Germinal center (tissue), 1 donor: ENCODE measurements around the gene RMC1.
"Not testable (repeated sequence)": the region's sequence is repeated elsewhere in the genome, so short reads cannot be mapped to it uniquely, and the experiment has no call there.

Source experiments
- DNase-seq: peaks from one replicate; pipeline ENCODE4 v3.0.0; 2012; ENCODE audit warnings: mixed read lengths, low spot score

The RMC1 gene

DNA sequence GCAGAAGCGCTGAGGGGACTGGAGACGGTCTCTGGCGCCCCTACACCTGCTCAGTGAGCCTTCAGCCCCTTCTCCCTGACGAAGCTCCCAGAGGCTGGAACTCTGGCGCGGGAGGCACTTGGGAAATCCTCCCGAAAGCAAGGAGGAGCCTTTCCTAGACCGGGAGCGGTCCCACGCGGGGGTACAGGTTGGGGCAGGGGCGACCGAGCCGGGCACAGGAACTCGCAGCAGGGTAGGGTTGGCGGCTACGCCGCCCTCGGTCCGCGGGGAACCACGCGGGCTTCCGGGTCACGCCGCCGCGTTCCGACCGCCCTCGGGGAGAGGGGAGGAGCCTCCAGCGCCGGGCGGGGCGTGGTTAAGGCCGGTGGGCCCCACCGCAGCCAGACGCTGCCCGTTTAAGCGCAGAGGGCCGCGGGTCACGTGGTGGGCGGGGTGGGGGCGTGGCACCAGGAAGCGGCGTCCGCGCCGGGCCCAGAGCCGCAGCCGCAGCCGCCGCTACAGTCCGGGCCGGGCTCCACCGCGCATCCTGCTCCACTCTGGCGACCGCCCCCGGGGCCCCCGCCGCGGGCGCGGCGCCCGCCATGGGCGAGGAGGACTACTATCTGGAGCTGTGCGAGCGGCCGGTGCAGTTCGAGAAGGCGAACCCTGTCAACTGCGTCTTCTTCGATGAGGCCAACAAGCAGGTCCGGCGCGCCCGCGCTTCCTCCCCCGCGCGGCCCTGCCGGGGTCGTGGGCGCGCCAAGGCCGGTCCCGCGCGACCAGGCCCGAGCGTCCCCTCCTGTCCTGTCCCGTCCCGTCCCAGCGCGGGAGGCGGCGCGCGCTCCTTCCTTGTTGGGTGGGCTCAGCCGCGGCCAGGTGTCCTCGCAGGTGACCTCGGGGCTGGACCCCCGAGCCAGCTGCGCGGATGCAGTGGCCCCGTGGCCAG, at the start of gene RMC1:
Gene RMC1 (plus strand): TSS at position 474 of the 925 bp plus-strand sequence. CDS start 108 bp downstream, at position 582.
- DNase-seq = peak; percentile 96

DNA sequence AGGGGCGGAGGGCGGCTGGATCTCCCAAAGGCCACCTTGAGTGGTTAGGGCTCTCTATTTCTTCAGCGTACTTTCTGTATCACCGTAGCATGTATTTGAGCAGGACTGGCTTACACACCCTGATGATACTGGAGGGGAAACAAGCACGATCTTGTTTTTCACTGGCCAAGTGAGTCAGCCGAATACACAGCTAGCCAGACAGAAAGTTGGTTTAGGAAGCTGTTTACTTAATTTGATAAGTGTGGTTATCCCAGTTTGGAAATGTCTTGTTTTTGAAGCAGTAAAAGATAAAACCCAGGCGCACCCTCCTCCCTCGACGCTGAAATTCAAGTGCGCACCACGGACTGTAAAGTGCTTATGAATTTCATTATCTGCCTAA, 49.6 kb upstream of the RMC1 start:
- DNase-seq = no peak

DNA sequence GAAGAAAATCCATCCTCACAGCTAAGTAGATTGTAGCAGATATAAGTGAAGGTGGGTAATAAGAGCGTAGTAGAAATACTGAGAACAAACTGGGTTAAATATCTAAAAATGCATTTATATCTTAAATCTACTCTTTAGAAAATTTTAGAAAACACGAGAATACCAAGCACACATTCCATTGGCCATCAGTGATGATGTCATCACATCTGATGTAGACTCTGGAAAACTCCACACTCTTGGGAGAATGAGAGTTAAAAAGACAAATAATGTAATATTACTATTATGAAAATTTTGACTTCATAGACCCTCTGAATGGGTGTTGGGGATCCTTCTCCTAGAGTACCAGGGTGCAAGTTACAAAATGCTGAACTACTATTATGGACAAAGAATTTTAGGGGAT, 46.5 kb upstream of the RMC1 start:
- no peak for DNase-seq

DNA sequence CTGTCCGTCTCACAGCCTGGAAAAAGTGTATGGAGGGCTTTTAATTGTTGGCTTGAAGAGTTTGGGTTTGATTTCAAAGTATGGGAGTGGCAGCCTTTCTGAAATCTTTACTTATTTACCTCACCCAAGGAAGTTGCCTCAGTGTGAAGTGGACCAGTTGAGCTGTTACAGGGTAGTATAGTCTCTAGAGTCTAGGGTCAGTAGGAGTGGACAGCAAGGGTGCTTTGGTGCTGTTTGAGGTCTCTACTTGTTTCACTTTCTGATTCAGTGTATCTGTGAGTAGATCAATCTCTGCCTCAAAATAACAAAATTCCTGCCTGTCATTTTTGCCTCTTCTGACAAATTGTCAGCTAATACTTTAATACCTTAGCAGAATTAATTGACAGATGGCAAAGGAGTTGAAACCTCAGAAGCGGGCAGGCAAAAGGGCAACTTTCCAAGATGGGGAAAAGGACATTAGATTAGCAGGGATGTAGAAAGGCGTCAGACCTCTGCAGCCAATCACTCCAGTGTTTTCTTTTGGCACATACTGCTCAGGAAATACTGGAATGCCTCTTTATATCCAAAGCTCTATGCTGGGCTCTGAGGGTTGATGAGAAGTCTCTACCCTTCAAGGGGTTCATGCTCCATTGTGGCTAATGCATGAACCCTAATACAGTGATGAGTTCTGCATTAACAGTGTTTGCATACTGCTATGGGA, 44.3 kb upstream of the RMC1 start:
- DNase-seq = no peak

DNA sequence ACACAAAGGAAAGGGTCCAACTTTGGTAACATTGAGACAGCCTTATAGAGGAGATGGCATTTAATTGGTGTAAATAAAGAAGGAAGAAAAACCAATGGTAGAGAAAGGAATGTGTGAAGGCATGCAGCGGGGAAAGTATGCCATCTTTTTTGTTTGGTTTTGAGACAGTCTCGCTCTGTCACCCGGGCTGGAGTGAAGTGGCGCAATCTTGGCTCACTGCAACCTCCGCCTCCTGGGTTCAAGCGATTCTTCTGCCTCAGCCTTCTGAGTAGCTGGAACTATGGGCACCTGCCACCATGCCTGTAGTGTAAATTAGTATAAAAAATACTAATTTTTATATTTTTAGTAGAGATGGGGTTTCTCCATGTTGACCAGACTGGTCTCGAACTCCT, 43.8 kb upstream of the RMC1 start:
- DNase-seq = no peak

DNA sequence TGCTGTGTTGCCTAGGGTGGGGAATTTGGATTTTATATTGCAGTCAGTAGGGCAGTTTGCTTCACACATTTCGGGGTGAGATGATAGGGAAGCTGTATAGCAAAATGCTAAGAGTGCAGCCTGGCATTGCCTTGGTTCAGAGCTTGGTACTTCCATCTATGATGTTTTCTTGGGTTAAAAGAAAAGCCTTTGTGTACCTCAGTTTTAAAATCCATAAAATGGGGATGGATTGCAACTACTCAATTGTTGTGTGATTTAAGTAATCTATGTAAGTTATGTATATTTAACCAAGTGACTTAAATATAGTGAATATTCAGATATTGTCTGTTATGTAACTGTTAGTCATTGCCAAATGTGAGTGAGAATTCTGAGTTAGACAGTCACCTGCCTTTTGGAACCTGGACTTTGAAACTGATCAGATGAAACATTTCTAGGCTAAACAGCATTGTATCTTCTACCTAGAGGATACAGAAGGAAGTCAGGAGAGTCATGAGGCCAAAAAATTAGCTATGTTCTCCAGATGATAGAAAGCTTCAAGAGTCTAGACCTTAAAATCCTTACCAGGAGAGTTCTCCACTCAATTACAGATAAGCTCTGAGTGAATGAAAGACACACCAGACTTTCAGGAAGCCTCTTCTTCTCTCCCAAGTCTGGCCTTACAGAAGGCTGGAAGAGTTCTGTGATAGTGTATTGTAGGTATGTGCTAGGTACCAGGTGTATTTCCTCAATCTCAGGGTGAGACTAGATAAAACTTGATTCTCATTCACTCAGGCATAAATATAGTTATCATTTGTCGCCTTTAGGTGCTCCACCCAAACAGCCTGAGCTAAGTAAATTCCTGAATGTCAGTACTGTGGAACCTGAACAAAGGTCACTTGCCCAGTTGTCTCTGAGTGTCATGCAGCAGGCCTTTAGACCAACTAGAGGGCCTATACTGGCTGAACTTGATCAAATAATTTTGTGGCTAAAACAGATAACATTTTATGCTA, 42.7 kb upstream of the RMC1 start:
- no peak for DNase-seq

DNA sequence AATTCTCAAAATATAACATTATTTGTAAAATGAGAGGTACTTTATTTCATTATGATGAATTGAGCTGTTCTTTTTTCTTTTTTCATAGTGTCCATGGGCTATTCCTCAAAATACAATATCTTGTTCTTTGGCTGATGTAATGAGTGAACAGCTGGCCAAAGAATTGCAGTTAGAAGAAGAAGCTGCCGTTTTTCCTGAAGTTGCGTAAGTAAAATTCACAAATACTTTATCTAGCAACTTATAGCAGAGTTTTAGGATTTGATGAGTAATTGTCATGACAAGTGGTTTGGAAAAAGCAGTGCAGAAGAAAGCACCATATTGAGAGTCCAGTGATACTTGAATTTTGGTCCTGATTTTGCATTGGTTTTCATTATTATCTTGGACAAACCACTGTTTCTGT, 40.4 kb upstream of the RMC1 start:
- DNase-seq = no peak

DNA sequence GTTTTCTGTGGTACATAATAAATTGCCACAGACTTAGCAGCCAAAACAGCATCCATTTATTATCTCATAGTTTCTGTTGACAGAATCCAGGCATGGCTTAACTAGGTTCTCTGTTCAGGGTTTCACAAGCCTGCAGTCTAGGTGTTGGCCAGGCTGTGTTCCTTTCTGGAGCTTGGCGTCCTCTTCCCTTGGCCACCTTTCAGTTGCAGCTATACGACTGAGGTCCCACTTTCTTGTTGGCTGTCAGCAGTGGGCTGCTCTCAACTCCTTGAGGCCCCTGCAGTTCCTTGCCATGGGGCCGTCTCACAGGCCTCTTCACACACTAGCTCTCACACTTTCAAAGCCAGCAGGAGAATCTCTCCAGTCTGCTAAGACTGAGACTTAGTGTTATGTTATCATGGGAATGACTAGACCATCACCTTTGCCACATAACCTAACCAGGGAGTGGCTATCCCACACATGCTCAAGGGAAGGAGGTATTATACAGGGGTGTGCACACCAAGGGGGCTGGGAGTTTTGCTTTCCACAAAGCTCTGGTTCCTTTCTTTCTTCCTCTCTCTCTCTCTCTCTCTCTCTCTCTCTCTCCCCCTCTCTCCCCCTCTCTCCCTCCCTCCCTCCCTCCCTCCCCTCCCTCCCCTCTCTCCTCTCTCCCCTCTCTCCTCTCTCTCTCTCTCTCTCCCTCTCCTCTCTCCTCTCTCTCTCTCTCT, 34.4 kb upstream of the RMC1 start:
- no peak for DNase-seq

DNA sequence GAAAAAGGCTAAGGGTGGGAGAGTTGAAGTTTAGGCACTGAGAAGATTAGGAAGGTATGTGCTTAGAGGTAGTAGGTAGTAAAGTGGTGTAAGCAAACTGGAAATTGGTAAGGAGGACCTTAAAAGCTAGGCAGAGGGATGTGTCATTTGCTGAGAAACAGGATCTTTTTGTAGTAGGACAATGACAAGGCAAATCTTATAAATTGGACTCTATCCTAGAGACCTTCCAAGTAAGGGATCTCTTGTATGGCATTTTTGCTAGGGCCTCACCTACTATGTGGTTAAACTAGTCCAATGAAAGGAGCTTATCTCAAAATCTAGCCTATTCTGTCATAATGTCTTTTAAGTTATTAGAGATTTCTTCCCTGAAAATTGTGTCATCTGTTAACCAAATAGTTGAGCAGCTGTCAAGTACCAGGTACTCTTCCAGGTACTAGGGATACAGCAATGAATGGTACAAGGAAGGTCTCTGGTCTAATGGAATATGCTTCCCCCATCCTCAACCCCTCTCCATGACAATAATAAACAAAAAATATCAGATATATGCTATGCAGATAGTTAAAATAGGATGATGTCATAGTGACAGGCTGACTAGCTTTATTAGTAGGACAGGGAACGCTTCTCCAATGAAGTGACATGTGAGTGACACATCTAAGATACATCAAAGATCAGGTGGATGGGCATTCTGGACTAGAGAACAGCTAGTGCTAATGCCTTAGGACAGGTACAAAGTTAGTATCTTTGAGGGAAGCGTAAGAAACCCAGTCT, 32.5 kb upstream of the RMC1 start:
- no peak for DNase-seq

DNA sequence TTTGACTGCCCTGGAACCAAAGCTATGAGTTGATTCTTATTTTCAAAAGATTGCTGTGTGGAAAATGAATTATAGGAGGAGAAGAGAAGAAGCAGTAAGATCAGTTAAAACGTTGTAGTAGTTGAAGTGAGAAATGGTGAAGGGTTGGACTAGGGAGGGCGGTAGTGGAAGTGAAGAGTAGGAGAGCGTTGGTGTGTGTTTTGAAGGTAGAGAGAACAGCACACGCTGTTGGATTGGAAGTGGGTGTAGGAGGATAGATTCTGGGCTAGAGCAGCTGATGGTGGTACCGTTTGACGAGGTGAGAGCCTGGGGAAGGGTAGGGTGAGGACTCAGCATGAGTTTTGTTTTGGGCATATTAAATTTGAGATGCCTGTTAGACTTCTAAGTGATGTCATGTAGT, 31.8 kb upstream of the RMC1 start:
- DNase-seq = no peak

DNA sequence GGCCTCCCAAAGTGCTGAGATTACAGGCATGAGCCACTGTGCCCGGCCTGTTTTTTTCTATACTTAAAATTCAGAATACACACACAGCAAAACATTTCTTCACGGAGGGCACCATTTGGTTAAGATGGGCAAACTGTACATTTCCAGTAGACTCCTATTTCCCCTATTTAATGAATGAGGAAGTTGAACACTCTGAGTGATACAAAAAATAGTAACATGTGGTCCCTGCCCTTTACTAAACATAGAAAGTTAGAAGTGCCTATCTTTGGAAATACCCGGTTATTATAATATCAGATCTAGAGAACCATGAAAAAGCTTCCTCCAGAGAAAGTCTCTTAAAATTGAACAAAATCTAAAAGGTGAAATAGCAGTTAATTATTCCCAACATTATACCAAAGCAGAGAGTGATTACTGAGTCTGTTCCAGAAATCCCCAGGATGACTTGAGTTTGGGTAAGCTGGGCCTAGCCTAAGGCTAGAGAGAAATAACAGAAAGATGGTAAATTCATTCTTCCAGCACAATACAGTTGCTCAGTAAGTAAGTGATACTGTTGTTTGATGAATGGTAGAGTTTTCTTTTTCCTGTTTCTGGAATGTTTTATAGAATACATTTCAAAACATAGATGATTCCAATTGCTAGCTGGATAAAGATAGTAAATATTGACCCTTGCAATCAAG, 23.3 kb upstream of the RMC1 start:
- DNase-seq = peak; percentile 59

DNA sequence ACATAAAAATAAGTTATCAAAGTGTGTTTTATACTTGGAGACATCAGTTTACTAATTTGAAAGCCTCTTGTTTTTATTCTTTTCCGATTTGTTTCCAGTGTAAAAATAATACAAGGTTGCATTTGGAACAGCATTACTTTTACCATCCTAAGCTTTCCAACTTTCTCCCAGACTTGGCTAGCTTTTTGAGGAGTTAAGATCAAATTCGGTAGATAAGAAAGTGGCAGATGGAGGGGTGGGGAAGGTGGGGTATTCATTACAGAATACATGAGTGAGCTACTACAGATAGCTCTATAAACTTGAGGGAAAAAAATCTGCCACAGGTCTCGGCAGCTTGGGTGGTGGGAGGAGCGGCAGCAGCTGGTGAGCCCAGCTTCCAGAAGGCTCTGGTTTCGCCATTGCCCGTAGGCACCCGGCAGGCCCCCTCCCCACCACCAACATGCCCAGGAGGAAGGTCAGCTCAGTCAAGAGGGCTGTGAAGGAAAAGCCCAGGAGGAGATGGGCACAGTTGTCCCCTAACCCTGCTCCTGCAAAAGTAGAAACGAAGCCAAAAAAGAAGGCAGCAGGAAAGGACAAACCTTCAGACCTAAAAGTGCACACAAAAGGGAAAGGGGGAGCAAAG, 18.6 kb upstream of the RMC1 start:
- no peak for DNase-seq

DNA sequence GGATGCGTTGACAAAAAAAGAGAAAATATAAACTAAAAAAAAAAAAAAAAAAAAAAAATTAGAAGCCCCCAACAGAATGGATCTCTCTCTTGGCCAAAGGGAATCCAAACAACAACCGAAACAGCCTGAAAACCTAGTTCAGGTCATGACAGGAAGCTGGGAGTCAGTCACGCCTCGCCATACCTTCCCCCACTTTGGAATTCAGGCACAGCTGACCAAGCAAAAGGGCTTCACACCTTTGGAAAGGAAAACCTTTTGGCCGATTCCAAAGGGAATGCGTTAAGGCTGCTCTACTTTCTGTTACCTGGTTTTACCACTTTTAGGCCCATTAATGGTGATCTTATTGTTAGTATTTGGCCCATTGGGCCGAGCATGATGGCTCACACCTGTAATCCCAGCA, 17.9 kb upstream of the RMC1 start:
- DNase-seq = no peak

DNA sequence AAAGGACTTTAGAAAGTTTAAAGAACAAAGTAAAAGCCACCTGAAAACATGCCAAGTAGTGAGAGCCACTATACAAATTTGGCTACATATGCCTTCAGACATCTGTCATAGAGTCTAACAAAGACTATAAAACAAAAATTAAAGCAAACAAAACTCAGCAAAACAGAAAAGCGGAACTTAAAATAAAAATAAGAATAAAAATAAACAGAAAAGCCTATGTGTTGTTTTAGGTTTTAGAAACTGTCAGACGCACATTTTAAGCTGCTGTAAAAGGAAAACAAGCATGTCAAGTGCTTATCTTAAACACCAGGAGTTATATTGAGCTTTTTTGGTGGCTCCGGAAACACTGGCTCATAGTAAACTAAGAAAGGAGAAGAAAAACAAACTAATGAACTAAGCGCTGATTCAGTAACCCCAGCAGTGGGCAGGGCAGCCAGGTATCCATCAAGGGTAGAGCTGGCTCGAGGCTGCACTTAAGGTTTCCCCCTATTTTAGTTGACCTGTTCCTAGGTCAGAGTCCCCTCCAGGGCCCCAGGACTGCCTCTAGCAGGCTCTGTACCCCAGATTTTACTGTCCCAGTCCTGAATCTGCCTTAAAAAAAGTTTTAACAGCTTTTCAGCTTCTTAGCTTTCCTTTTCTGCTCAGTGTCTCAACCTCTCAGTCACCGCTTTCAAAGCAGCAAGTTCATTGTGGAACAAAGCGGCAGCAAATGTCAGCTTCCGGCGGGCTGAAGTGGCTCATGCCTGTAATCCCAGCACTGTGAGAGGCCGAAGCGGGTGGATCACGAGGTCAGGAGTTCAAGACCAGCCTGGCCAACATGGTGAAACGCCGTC, 15.4 kb upstream of the RMC1 start:
- peak; percentile 41 for DNase-seq

DNA sequence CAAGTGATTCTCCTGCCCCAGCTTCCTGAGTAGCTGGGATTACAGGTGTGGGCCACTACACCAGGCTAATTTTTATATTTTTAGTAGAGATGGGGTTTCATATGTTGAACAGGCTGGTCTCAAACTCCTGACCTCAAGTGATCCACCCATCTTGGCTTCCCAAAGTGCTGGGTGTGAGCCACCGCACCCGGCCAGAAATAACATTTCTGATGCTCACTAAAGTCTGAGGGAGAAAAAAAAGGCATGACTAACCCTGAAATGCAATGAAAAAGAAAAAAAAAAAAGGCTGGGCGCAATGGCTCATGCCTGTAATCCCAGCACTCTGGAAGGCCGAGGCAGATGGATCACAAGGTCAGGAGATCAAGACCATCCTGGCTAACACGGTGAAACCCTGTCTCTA, 13.7 kb upstream of the RMC1 start:
- not testable (repeated sequence) for DNase-seq

DNA sequence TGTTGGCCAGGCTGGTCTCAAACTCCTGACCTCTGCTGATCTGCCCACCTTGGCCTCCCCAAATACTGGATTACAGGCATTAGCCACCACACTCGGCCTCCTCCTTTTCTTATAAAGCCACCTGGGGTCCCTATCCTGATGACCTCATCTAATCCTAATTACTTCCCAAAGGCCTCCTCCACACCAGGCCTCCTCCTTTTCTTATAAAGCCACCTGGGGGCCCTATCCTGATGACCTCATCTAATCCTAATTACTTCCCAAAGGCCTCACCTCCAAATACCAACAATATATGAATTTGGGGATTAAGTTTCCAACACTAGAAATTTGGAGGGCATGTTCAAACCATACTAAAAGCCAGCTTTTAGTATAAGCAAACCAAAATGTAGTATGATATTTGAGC, 9.7 kb upstream of the RMC1 start:
- no peak for DNase-seq

DNA sequence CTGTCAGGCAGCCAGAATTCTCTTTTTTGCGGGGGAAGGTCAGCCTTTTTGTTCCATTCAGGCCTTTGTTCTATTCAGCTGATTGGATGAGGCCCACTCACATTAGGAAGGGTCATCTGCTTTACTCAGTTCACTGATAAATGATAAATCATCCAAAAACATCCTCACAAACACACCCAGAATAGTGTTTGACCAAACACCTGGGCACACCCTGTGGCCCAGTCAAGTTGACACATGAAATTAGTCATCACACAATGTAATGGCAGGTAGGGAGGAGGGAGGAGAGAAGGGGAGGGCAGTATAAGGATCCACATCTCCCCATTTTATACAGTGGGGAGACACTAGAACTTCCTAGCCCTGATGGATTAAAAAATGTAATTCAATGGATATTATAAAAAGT, 8.3 kb upstream of the RMC1 start:
- DNase-seq = no peak

DNA sequence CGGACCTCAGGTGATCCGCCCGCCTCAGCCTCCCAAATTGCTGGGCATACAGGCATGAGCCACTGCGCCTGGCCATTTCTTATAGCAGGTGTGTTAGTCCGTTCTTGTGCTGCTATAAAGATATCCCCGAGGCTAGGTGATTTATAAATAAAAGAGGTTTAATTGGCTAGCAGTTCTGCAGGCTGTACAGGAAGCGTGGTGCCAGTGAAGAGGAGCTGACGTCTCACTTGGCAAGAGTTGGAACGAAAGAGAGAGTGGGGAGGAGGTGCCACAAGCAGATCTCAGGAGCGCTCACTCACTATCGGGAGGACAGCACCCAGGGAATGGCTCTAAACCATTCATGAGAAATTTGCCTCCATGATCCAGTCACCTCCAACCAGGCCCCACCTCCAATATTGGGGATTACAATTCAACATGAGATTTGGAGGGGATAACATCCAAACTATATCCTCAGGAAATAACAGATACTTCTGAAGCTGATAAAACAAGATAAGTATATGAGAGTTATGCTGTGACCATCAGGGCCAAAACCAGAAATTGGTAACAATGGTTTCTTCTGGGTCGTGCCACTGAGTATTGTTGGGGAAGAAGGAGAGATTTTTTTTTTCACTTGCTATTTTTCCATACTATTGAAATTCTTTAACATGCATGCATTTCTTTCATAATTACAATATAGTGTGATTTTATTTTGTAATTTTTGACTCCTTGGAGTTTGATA, 7.4 kb upstream of the RMC1 start:
- DNase-seq = no peak
